Pons (tissue), 1 donor: ENCODE data around the gene TNS3.
"Not testable (repeated sequence)": the region's sequence is repeated elsewhere in the genome, so short reads cannot be mapped to it uniquely, and the experiment has no call there.

Source experiments
- DNase-seq: peaks from one replicate; pipeline ENCODE4 v3.0.0-alpha.2; 2016; ENCODE audit warnings: low spot score

The TNS3 gene

DNA sequence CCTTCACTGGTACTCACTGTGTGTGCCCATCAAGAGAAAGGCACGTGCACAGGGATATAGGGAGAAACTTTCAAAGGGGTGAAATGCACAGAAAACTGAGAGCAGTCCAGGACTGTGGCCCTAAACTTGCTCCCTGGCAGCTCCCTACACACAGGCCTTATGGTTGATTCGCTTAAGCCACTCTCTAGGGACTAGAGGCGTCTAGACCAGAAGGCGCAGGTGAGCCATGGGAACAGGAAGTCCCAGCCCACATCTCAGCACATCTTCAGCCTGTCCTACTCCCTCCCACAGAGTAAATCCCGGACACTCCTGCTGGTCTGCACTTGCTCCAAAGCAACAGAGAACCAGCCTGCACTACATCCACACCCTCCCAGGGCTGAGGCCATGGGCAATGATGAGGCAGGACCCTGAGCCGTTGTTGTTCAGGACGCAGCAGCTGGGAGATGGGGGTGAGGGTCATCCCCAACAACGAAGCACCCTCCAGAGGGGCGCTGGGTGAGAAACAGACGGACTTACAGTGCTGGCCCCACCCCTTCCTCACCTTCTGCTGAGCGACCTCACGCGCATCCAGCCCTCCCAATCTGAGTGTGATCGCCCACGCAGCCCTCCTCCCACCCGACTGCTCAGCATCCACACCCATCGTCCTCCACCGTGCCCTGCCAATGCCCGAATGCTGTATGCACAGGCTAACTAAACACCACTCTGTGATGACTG, 109.3 kb downstream of the TNS3 start:
- DNase-seq: no peak

DNA sequence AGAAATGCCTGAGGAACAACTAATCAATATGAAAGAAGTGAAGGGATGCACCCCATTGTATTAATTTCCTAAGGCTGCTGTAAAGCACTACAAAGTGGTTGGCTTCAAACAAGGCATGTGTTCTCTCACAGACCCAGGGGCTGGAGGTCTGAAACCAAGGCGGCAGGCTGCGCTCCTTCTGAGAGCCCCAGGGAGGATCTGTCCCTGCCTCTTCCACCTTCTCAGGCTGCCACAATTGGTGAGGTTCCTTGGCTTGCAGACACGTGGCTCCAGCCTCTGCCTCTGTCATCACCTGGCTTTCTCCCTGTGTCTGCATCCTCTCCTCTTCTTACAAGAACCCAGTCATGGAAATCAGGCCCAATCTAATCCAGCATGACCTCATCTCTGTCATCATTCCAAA, 110.1 kb downstream of the TNS3 start:
- no peak for DNase-seq

DNA sequence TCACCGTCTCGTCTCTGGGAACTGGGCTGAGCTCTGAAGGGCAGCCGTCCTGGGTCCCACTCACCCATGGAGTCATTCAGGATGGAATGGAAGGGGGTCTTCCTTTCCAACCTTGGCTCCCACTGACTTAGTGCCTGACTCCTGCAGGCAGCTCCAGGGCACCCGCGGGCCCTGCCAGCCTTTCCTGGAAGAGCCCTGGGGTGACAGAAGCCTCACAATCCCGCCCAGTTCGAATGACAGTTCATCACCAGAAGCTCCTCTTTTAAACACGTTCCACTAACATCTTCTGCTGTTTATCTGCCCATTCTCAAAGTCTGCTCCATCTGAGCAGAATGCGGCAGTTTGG, 110.6 kb downstream of the TNS3 start:
- DNase-seq: no peak

DNA sequence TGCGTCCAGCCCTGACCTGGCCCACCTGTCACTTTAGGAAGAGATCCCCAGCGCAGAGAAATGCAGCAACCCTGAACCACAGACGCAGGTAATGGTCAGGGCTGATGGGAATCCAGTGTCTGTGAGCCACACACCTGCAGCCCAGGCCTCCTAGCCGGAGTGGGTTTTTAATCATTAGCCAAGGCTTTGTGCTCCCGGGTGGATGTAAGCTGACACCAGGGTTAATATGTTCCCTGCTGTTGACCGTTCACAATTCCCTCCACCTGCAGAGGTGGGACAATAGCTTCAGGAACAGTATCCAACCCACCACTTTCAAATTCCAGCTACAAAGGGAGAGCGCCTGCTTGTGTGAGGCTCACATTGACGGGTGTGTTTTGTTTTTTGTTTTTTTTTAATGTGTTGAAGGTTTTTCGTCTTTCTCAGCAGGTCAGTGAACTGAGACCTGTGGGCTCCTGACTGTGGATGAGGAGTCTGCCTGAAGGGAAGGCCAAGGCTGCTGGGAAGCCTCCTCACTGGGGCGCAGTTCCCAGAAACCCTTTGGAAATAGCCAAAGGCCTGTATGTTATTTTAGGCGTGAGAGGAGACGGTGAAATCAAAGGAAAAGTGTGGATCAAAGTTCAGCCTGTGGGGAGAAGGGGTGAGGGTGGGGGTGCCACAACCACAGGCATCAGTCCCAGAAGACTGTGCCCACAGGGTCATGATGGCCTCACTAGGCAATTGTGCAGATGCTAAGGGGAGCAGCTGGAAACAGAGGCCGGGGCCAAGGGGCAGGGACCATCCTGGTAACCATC, 111.1 kb downstream of the TNS3 start:
- DNase-seq: no peak

DNA sequence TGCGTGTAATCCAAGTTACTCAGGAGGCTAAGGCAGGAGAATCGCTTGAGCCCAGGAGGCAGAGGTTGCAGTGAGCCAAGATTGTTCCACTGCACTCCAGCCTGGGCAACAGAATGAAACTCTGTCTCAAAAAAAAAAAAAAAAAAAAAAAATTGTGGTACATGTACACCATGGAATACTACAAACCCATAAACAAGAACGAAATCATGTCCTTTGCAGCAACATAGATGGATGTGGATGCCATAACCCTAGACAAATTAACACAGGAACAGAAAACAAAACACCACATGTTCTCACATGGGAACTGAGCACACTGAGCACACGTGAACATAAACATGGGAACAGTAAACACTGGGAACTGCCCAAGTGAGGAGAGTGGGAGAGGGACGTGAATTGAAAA, 112.1 kb downstream of the TNS3 start:
- DNase-seq: not testable (repeated sequence)

DNA sequence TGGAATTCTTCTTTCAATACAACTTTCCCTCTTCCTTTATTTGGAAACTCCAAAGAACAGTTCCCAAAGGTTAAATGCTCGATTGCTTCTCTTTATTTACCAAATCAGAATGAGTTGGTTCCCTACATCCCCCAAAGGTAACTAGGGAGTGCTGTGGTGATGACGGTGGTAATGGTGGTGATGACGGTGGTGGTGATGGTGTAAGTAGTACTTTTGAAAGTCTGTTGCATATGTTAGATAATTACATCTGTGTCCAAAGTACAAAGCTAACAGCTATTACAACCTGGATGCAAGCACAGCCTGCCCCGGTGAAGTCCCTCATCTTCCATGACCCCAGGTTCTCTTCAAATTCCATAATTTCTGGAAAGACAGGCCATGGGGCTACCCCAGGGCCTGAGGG, 115.1 kb downstream of the TNS3 start:
- DNase-seq: no peak

DNA sequence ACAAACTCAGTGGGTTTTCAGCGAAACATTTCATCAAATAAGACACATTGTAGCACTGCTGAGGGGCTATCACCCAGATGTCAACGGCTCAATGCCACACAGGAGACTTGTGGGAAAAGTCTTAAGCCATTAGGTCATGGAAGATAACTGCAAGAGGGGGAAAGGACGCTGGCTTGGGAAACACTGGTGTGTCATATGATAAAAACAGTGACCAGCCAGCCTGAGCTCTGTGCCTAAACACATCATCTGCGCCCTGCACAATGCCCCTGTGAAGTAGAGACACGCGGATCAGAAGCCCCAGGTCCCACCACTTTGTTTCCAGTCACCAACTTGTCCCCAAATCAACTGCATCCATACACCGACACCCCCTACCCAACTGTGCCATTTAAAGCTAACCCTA, 116.7 kb downstream of the TNS3 start:
- no peak for DNase-seq

DNA sequence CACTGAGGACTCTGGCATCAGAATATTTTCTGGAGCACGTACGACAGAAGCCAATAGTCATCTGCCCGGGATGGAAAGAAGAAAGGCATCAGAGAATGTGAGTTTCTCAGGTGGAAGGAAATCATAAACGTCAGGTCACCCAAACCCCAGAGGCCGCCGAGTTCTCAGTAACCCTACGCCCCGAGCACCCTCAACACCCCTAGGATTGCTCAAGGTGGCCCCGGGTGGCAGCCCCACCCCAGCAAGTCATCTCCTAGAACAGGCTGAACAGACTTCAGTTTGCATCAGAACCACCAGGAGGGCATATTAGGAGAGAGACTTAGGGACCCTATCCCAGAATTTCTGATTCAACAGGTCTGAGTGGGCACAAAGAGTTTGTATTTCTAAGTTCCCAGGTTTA, 117.6 kb downstream of the TNS3 start:
- DNase-seq: no peak

DNA sequence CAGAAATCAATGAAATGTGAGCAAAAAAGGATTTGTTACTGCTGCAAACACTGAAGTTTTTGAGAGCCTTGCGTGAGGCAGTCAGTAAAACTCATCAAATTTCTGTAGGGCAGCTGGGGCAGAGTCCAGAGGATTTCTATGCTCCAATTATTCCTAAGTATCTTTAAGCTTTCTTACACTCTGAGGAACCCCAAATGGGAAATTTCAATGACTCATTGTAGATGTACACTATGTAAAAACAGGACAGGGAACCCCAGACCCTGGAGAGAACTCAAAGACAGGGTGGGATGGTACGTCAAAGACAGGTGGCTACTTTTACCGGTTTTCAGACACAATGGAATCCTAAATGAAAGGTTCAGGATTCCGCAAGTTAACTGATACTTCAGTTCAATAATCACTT, 120.2 kb downstream of the TNS3 start:
- DNase-seq: no peak

DNA sequence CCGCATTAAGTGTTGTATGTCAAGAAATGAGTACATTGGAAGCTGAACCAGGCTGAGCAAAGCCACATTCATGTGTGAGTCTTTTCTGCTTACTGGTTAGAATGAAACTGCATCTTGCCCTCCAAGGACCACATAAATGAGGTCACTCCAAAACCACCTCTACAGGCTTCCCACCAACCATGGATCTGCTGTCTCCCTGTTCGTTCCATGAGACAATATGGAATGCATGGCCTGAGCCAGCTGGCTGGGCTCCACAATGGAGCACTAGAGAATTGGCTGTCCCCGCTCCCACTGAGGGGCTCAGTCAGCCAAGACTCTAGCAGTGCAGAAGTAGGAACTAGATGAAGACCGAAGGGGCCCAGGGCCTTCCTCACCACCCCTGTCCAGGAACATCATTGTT, 120.8 kb downstream of the TNS3 start:
- DNase-seq: no peak

DNA sequence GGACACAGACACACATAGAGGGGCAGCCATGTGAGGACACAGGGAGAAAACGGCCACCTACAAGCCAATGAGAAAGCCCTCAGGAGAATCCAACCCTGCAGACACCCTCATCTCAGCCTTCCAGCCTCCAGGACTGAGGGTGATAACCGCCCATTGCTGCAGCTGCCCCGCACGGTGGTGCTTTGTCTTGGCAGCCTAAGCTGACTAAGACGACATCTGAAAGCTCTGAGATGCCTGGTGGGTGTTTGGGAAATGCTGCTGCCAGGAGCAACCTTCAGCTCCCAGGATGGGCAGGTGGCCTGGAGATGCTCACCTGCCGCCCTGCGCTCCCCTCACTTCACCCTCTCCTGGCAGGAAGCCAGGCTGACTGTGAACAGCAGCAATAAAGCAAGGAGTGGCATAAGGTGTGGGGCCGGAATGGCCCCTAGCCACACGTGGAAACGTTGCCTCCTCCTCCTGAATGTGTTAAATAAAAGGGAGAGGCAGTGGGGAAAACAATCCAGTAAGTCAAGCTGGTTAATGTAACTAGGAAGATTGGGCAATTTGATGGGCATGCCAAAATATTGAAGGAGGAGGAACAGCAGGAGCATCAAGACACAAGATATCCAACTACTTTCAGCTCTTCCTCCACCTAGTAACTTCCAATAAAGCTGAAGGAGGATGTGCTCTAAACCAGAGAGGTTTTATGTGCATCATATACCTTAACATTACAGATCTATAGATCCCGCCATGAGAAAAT, 121.5 kb downstream of the TNS3 start:
- DNase-seq: no peak

DNA sequence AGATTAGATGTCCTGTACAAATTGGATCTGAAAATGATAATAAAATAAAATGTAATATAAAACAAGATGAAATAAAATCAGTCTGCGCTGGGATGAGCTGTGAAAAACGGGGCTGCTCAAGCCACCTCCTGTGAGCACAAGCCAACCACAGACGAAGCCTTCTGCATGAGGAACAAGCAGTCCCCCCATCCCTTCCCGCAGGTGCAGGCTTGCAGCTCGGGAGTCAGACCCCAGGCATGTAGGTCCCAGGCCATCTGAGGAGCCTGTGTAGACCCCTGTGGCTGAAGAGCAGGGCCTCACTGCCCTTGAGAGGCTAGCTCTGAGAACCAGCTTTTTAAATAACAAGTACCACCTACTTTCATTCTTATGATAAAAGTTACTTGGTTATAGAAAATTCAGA, 123.4 kb downstream of the TNS3 start:
- no peak for DNase-seq

DNA sequence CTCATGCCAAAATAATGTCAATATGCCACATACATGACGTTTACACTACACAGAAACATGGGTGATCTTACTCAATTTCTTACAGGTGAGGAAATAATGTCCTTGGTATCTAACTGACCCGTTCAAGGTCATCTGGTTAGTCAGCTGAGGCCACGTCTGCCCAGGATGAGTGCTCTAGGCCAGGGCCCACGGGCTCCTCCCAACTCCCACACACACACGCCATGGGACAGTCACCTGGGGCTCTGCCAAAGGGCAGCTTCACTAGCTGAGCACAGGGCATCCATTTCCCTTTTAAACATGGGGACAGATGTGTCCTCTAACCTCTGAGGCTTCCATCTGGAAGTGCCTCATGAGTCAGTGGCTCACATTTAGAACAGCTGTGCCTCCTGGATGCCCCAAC, 123.9 kb downstream of the TNS3 start:
- no peak for DNase-seq

DNA sequence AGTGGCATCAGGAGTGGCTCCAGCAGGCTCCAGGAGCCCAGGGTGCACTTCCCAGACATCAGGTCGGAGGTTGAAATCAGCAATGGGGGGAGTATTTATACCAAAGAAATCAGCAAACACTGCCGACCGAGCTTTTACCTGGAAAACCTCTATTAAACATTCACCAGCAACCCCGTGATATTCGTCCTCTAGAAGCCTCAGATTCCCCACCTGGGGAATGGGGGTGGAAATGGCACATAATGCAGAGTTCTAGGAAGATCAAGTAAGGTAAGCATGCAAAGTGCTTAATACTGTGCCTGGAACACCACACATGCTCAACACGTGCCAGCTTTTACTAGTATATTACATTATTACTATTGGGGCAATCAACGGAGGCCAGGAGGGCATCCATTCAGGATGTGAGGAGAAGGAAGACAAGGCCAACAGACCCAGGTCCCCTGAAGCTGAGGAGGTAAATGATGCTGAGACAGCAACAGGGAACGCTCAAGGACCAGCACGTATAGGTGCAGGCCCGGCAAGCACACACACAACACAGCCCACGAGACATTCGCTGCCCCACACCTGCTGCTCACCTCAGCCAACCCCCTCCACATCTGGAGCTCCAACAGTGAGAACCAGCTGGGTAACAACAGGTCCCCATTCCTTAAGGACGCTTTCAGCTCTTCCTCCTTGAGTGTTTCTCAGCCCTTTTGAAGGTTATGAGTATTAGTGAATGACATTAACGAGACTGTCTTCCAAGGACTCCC, 125.5 kb downstream of the TNS3 start:
- DNase-seq: no peak

DNA sequence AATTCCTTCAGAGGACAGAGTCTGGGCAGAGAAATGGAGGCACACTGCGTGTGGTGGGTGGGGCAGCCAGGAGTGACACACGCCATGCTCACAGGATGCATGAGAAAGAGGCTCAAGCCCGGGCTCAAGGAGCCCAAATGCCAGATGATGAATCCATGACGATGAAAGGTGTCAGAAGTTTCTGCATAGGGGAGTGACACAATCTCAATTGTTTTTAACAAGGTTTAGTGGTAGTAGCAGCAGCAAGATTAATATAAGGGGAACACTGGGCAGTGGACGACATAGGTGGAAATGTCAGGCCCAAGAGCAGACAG, 126.1 kb downstream of the TNS3 start:
- no peak for DNase-seq

DNA sequence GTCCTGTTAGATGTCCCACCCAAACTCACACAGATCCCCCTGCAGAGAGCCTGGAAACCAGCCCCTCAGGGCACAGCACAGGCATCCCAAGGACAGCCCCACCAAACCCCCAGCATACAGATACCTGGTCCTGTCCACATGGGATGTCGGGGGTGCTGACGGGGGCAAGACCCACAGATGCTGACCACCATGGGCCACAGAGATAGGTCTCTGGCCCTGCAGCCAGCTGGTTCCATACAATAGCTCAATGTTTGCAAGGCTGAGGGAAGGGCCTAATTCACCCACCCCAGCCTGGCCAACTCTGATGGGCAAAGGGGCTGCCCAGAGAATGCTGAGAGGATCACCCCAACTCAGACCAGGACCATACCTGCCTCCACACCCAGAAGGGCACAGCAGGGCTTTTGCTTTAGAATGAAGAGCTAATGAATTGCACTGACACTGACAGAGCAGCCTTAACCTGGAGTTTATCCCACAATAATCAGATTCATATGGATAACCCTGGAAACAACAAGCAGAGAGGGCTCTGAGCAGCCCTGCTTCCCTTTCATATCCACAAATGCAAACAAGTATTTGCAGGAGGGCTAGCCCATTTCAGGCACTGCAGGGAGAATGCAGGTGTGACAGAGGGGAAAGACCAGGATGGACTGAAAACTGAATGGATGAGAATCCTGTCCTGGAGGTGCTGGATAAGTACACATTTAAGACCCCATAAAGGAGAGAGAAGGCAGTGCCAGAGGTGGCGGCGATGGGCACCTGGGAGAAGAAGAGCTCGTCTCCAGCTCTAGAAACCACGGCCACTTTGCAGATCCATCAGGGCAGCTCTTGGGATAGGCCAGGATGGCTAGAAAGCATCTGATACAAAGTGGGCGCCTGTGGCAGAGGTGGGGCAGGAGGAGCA, 126.7 kb downstream of the TNS3 start:
- no peak for DNase-seq

DNA sequence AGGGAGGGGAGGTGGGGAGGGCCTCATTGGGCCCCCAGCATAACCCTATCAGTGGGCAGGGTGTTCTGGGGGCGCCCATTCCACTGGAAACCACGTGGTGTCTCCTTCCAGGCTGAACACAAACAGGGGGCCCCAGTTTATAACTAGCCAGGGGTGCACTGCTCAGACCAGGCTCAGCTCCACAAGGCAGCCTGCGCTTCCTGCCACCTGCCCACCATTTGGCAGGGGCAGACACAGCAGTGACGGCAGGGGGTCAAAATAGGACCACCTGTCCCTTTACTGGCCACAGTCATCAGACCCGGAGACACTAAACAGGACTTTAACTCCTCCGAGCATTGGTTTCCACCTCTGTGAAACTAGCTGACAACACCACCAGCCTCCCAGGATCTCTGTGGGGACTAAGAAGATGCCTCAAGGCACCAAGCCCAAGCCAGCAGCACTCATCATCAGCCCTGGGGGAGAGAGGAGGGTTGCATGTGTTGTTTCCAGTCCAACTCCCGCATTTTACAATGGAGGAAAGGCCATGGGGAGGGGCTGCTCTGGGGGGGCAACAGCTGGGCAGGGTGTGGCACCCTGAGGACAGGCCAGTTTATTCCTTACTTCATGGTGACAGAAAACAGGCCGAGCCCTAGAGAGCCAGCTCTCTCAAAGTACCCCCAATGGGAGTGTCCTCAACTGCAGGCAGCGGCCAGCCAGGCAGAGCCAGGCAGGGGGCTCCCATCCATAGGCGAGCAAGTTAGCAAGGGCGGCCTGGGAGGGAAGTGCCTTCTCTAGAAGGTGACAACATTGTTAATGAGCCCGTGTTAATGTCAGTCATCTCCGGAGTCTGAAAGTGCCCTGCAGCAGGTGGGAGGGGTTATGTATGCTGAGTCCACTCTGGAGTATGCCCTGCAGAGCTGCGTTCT, 127.6 kb downstream of the TNS3 start:
- no peak for DNase-seq

DNA sequence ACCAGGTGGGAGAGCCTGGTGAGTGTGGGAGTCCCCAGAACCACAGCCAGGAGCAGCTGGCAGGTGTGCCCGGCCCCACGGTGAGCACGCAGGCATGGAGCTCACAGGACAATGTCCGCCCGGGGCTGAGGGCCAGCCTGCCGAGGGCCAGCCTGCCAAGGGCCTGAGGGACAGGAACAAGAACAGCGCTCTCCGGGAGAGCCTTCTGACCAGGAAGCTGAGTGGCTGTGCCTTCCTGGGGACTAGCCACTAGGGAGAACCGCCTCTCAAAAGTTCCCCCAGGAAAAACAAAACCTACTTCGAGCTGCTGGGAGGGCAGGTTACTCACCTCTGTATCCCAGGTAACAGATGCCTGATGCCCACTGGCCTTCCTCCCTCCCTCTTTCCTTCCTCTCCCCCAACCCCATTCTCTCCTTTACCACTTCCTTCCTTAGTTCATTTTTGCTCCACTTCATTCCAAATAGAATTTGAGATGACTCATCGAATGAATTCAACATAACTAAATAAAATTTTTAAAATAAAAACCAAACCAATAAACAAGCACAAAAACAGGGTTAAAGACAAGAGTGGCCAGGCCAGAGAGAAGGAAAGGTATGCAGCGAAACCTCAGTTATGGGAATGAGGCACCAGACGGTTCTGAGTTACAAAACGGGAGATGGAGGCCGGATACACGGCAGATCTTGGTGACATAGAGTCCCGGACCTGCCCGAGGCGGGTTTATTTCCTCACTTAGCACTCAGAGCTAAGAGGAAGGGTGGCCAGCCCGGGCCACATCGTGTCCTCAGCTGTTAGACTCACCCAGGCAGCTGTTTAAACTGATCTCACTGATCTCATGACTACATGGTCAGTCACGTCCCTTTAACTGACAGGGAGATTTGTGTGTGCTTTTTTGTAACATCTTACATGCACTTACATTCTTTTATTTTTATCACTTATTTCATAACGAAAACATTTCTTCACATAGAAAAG, 128.5 kb downstream of the TNS3 start:
- peak; percentile 35 for DNase-seq

DNA sequence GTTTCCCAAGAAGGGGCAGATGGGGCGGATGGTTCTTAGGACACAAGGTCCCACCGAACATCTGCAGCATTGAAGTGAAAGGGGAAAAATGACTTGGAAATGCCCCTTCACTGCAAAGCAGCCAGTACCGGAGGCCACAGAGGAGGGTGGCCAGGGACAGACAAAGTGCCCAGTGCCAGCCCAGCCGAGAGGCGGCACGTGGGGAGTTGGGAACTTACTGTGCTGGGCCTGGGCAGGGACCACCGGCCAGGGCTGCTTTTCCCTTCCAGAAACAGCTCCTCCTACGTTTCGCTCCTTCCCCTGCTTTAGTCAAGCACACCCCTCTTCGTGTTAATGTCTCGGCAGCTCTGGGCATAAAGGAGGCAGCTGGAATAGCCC, 129.2 kb downstream of the TNS3 start:
- no peak for DNase-seq
